GM15510 (cell line): Measurements from ENCODE around the gene CNTN1.

ENCODE experiments used
- POLR2A ChIP-seq: IDR thresholded peaks from 3 replicates; pipeline ENCODE4 v1.6.1; 2011; ENCODE audit warnings: borderline replicate concordance; ENCODE audit not compliant: insufficient read length; ENCODE audit errors: extremely low read depth

Gene CNTN1

DNA sequence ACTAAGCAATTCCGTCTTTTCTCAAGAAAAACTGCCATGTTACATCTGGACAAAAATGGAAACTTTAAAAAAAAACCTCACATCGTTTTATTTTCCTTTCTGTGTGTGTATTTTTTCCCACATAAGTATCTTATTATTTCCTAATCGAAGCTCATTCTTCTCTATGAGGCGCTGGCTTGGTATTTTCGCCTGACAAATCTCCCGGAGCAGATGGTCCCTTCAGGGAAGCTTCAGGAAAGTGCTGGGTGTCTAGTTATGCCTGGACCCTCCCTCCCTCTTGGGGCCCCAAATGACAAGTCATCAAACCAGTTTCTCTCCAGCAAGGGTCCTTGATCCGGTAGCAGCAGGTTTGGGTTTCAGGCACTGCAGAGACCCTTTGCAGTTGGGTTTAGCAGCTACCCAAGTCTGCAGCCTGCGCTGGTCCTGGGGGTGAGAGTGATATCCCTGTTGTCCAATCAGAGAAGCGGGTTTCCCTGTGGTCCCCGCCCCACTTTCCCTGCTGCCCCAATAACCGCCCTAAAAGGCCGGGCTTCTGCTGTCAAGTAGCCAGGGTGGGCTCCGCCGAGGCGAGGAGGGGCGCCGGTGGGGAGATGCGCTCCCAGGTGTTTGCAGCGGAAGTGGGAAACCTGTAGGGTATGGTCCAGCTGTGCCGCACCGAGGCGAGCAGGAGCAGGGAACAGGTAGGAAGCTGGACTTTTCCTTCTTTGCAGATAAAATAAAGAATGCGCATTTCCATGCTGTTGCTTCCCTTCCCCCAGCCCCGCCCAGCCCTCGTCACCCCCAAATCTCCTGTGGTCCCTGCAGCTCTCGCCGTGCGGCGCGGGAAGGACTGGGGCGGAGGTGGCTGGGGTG, at the start of gene CNTN1:
TSS of gene CNTN1 (plus strand) at position 527 of the 852 bp plus-strand sequence.
- no peak for TF ChIP-seq POLR2A

DNA sequence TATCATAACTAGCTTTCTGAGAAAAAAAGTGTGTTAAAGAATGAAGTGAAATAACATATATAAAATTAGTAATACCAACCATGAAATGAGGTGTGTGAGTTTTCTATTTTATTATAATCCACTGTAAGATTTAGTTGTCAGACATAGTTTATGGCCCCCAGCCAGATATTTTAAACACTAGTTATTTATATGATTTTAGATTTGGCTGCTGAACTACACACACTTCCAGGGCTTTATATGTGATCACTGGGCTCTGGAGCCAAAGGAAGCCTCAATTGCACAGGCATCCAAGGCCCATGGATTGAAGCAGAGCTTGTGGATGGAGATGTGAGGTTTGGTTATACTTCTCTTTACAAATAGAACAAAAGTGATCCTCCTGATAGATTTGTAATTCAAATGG, 48.7 kb upstream of the CNTN1 start:
- no peak for TF ChIP-seq POLR2A

DNA sequence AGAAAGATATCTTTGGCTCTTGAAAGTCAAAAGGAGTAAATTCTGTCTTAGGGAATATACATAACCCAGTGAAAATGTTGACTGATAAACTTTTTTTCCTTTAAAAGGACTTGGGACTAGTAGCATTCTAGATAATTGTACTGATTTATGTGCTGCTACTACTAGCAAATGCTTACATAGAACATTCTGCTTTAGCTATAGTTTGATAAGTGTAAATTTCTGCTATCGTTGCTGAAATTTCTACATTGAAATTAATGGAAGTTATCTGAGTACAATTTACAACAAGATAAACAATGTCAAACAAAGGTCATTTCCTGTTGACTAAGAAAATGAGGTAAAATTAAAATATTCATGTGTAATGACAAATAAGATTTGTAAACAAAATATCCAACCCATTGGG, 48.3 kb upstream of the CNTN1 start:
- TF ChIP-seq POLR2A: no peak

DNA sequence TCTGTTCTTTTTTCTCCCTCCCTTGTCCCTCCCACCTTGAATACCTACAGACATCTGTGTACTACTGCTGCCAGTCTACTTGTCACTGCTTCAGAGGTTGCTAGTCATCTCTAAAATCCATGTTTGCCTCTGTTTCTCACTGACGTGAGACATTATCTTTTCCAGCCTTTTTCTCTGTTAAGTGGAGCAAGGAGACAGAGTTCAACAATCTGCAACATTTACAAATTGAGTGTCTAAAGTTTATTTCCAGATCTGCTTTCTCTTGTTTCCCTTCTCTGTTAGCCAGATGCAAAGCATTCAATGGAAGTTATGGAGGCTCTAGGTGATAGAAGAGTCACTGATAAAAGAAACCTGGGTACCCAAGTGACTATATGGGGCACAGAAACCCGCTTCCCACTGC, 47.5 kb upstream of the CNTN1 start:
- no peak for TF ChIP-seq POLR2A

DNA sequence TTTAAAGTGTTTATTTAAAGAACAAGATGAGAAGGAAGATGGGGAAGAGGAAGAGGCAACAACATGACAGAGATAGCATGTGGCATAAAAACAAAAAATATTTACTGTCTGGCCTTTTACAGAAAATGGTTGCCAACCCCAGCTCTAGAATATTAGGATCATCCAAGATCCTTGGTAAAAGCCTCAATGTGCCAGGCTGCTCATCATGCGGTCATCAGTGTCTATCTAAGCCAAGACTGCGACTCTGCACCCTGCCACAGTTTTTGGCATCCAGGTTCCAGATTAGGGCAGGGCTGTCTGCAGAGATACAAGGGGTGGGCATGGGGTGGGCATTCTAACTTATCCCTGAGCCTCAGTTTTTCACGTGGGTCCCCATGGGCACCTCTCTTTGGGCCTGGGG, 46.9 kb upstream of the CNTN1 start:
- TF ChIP-seq POLR2A: no peak

DNA sequence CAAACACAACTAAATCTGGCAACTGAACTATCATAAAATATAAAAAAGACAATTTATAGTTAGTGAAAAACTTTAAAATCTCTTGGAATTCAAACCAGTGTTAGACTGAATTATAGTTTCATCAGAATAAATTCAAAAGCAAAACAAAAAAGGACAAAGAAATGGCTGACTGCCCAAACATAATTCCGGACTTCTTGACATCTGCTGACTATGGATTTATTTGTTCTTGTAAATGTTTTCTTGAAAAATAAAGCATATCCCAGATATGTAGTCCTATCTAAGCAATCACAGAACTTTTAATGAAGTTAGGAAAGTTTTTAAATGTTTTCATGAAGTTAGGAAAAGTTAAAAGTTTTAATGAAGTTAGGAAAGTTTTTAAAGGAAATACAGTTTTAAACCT, 45.8 kb upstream of the CNTN1 start:
- TF ChIP-seq POLR2A: no peak

DNA sequence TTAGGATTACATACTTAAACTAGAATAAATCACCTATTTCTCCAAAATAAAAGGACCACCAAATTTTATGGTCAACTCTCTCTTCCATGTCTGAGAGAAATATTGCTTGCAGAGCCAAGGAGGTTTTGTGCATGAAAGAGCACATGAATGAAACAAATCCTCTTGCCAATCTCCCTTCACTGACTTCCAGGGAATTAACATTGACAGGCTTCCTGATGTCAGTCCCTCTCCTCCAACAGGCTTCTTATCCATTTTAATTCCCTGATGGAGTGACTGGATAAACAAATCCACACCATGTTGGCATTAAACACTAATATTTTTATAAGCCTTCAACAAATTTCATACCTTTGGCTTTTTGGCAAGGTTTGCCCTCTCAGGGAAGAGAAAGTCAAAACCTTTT, 45.3 kb upstream of the CNTN1 start:
- TF ChIP-seq POLR2A: no peak

DNA sequence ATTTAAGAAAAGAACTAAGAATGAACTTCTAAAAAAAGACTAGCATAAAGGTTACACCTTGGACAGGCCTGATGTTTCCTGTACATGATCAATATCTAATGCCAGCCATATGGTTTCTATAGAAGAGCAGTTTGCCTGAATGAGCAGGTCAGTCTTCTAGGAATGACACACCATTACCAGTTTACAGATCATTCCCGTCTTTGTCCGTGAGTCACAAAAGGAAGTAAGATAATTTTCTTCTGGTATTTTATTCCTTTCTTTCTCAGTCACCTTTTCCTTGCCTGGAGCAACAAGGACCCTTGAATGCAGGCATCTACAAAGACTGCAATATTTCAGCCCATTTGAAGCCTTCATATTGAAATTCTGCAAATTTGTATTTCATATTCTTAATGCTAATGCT, 44.6 kb upstream of the CNTN1 start:
- TF ChIP-seq POLR2A: no peak

DNA sequence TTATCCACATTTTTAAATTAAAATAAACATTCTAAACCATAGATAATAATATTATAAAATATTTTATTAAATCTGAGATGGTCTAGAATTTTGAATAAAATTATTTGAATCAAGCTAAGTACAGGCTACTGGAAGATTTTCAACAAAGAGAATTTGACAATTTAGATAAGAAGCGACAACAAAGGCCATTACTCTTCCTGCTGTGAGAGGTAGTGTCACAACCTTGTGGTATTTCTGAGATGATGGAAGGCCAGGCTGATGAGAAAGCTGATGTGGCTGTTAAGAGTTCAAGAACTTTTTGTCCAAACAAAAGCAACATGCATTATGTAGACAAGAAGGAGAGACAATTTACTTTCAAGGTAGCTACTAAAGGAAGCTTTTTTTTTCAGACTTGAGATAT, 43.7 kb upstream of the CNTN1 start:
- no peak for TF ChIP-seq POLR2A

DNA sequence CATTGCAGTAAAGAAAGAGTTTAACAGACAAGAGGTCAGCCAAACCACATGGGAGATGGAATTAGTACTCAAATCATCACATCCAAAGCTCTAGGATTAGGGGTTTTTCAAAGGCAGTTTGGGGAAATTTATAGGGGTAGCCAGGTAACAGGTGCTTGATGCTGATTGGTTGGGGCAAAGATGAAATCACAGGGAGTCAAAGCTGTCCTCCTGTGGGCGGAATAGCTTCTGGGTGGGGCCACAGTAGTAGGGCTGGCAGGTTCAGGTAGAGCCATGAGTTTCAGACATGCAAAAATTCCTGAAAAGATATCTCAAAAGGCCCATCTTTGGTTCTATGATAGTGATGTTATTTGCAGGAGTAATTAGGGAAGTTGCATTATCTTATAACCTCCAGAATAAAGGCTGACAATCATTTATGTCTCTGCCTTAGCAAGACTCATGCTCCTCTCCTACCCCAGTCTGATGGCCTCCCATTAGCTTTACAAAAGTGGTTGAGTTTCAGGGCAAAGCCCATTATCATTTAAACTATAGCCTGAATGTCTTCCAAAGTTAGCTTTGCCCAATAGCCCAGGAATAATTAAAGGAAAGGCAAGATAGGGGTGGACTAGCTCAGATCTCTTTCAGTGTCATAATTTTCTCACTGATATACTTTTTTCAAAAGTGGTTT, 42.1 kb upstream of the CNTN1 start:
- TF ChIP-seq POLR2A: no peak

DNA sequence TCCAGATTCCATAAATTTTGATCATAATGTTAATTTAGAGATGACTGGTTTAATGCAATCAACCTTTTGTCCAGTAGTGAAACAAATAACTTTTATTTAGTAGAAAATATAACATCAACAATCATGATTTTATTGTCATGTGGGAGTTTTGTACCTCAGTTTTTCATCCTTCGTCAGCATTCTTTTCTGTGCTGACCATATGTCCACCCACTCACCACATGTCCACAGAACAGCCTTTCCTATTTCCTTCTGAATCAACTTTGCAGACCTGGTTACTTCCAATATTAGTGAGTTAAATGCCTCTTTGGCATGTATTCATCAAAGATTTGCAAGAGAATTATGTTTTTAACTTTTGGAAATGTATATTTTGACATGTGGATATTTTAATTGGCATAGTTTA, 36.8 kb upstream of the CNTN1 start:
- no peak for TF ChIP-seq POLR2A

DNA sequence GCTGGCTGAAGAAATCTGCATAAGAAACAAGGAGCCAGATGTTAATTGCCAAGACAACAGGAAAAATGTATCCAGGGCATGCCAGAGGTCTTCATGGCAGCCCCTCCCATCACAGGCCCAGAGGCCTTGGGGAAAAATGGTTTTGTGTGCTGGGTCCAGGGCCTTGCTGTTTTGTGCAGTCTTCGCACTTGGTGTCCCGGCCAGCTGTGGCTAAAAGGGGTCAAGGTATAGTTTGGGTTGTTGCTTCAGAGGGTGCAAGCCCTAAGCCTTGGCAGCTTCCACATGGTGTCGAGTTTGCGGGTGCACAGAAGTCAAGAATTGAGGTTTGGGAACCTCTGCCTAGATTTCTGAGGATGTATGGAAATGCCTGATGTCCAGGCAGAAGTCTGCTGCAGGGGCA, 29.9 kb upstream of the CNTN1 start:
- TF ChIP-seq POLR2A: no peak

DNA sequence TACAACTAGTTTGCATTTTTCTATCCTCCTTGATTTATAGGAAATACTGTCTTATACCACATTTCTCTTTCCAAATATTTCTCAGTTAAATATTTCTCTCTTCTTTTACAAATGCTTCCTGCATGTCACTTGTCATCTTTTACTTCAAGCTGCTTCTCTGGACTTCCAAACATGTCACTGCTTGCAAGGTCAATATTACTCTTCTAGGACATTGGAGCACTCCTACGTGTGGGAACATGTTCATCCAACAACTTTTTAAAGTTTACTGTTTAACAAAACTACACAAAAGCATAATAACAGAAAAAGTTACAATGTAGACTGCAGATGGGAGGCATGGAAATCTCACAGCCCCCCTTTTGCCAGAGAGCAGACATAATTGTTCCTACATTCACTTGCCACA, 28.5 kb upstream of the CNTN1 start:
- TF ChIP-seq POLR2A: no peak

DNA sequence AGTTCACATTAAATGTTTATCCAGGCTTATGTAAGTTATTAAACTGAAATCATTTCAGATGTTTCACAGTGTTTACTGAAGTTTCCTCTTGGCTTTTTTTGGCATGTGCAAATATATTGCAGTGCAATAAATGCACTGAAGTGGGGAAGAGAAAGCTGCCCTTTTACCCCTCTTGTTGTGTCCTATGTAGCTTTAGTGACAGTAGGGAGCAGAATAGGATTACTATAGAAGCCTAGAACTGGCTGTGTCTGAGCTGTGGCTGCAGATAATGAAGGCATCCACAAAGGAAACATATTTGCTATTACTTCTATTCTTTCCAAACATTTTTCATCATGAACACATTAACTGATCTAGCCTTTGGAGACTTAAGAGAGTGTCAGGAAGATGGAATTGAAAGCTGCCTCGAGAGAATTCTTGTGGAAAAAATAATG, 24.1 kb upstream of the CNTN1 start:
- no peak for TF ChIP-seq POLR2A

DNA sequence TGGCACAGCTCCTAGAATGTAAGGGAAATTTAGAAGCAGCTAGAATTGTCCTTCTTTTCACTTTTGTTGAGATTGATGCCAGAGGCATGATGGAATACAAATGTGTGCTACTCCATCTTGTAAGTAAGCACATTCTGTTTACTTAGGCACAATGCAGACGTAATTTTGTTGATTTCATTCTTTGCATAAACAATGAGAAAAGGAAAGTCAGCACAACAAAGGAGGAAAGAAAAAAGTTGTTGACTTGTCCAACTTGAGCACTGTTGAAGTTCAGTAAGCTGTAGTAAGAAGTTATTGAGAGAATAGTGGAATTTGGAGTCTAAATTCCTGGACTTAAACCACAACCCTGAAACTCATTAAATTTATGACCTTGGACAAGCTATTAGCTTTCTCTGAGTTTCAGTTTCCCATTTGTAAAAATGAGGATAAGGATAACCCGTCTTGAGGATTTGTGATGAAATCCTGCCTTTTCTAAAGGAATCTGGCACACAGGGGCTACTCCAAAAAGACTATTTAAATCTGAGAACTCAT, 19.4 kb upstream of the CNTN1 start:
- no peak for TF ChIP-seq POLR2A

DNA sequence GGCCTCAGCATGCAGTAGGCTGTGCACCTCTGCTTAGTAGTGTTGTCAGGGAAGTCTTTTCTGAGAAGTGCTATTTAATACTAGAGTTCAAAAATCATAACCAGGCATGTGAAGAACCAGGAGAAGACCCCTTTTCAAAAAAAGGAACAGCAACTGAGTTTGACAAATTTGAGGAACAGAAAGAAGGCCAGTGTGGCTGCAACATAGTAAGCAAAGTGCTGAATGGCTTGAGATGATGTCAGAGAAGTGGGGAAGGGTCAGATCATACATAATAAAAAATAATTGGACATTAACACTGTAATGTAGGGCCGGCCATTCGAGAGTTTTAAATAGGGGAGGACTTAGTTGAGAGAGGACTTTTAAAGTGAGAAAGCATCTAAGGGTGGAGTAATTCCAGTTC, 11.1 kb upstream of the CNTN1 start:
- TF ChIP-seq POLR2A: no peak
